GM21737 (cell line): ENCODE data around the gene GPT2.
"Not testable (repeated sequence)": the region's sequence is repeated elsewhere in the genome, so short reads cannot be mapped to it uniquely, and the experiment has no call there.

Experiments
- ATAC-seq: cut with Tn5 transposase; IDR thresholded peaks from one replicate; pipeline ENCODE4 v1.9.1; 2021; ENCODE audit warnings: mild to moderate bottlenecking, moderate library complexity; ENCODE audit not compliant: unreplicated experiment

Gene GPT2

DNA sequence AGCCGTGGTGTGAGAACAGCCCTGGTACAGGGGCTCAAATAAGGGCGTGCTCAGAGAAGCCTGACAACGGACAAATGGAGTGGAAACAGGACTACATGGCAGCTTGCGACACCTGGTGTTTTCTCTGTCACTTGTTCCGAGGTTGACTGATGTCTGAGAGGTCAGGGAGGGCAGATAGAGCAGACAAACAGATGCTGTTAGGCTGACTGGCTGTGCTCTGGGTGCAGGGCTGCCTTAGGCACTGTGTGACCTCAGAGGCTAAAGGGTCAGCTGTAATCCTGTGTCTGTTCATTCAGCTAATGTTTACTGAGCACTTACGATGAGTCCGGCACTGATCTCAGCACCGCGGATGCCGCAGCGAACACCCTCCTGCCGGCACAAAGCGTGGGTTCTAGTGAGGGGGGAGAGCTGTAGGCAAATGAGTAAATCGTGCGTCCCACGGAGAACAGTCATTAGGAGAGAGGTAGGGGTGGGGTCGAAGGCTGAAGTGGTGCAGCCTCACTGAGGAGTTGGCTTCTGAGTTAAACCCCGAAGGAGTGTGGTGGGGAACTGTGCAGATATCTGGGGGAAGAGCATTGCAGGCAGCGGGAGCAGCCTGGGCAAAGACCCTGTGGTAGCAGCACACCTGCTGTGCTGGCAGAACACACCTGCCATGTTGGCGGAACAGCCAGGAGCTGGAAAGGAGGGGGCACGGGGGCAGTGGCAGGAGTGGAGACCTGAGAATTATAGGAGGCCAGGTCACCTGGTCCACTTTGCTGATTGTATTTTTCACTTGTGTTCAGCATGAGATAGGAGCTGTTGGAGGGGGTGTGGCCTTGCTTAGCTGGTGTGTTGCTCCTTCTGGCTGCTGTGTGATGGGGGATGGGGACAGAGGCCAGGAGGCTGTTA, 35.0 kb downstream of the GPT2 start:
- ATAC-seq: peak; percentile 84

DNA sequence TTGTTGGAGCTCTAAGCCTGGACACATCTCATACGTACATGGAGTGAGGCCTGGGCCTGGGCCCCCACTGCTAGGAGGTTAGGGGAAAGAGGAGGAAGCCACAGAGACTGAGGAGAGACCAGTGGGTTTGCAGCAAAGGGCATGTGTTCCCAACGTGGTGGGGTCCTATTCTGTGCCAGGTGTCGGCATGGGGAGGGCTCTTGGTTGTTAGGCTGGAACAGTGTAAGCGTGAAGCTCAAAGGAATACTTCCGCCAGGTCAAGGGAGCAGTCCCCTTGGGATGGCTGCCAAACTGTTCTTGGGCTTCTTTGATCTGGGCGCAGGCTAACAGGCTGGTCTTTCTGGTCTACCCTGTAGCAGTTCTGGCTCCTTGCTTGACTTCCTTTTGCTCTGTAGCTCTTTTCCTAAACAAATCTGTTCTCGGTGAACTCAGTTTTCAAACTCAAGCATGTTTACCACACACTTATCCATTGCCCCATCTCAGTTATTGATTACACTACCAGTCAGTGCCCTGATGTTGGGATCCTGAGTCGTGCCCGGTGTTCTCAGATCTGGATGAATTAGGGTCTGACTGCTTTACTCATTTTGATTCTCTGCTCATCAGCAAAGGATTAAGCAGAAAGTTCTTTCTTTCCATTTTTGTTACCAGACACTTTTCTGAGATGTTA, 36.4 kb downstream of the GPT2 start:
- no peak for ATAC-seq

DNA sequence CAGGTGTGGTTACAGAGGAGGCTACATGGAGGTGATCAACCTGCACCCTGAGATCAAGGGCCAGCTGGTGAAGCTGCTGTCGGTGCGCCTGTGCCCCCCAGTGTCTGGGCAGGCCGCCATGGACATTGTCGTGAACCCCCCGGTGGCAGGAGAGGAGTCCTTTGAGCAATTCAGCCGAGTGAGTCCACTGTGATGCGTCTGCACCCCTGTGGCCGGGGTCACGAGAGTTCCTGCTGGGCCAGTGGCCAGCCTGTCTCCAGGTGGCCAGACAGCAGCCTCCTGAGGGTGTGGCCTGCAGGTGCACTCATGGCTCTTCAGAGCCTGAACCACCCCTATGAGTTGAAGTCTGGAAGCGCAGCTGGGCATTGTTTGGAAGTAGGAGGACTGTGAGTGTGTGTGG, 38.1 kb downstream of the GPT2 start:
- no peak for ATAC-seq

DNA sequence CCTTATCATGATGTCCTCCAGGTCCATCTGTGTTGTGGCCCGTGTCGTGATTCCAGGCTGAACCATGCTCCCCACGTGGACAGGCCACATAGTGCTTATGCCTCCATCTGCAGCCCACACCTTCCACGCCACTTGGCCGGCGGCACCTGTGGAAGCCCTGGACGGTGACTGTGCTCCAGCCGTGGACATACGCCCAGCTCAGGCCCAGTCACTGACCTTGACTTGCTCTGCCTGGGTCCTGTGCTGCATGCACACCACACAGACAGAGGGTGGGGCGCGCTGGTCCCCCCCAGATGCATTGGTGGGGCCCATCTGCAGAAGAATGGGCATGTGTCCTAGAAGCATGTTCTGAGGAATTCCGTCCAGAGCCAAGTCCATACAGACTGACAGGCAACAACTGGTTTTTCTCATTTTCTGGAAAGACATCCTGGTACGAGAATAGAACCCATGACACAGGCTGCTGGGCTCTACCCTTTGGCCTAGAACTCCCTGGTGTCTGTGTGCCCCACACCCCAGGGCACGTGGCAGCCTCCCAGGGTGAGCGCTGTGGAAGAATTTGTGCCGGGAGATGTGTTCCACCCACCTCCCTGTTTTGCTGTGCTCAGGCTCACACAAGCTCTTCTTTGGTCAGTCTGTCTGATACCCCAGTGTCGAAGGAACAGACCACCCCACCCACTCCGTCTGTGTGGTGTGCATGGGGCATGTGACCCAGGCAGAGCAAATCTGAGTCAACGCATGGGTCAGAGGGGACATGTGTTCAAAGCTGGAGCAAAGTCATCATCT, 39.5 kb downstream of the GPT2 start:
- ATAC-seq: no peak

DNA sequence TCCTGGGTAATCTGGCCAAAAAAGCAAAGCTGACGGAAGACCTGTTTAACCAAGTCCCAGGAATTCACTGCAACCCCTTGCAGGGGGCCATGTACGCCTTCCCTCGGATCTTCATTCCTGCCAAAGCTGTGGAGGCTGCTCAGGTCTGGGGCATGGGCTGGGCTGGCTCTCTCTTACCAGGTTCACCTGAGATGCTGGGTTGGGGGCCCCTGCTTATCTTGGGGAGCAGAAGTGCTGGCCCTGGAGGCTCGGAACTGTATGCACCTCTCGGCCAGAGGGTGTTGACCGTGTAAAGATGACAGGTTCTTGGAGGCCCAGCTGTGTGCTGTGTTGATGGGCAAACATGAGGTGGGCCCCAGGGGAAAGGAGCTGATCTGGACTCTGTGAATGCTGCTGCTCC, 40.2 kb downstream of the GPT2 start:
- no peak for ATAC-seq

DNA sequence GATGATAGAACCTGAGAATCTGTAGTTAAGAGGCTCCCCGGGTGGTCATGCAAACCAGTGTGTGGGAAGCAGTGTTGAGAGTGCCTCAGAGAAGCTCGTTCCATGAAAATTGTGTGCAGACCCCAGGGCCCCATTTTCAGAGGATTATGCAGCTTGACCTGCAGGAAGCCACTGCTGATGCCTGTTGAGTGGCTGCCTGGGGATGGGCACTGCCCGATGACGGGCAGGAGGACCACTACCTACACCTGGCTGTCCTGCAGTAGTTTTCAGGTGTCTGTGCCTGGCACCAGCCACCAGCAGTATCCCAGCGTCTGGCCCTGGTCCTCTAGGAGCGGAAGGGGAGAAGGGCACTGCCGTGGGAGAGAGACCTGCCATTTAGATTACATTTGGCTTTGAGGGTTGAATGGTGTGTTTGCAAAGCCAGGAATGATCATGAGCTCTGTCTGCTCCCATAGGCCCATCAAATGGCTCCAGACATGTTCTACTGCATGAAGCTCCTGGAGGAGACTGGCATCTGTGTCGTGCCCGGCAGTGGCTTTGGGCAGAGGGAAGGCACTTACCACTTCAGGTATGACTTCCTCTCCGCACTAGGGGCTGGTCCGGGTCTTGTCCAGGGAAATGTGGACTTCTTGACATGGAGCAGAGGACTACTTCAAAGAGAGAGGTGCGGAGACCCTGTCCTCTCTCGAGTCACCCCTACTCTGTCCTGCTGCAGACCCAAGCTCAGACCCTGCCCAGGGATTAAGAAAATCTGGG, 42.5 kb downstream of the GPT2 start:
- ATAC-seq: no peak

DNA sequence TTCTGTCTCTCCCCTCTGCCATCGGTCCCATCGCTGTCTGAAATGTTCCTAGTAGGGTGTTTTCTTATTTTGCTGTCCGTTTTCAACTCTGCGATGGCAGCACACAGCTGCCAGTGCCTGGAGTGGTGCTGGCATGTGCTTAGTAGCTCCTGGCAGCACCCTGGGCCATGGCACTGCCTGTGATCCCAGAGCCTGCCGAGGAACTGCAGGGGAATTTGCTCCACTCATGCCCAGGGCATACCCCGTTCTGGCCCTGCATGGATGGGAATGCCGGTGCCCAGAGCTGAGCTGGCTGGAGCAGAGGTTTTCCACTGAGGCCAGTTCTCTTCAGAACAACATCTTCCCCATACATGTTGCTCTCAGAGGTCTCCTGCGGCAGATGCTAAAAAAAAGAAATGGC, 43.1 kb downstream of the GPT2 start:
- no peak for ATAC-seq

DNA sequence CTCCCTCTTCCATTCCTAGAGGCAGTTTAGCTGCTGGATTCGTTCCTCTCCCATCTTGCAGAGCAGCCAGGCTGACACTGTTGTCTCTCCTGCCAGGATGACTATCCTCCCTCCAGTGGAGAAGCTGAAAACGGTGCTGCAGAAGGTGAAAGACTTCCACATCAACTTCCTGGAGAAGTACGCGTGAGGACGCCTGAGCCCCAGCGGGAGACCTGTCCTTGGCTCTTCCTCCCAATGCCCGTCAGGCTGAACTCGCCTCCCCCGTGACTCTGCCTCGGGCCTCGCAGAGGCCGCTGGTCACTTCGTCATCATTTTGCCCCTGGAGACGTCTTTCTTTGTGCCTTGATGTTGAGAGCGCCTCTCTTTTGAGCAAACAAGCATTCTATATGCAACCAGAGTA, 44.6 kb downstream of the GPT2 start:
- ATAC-seq: no peak

DNA sequence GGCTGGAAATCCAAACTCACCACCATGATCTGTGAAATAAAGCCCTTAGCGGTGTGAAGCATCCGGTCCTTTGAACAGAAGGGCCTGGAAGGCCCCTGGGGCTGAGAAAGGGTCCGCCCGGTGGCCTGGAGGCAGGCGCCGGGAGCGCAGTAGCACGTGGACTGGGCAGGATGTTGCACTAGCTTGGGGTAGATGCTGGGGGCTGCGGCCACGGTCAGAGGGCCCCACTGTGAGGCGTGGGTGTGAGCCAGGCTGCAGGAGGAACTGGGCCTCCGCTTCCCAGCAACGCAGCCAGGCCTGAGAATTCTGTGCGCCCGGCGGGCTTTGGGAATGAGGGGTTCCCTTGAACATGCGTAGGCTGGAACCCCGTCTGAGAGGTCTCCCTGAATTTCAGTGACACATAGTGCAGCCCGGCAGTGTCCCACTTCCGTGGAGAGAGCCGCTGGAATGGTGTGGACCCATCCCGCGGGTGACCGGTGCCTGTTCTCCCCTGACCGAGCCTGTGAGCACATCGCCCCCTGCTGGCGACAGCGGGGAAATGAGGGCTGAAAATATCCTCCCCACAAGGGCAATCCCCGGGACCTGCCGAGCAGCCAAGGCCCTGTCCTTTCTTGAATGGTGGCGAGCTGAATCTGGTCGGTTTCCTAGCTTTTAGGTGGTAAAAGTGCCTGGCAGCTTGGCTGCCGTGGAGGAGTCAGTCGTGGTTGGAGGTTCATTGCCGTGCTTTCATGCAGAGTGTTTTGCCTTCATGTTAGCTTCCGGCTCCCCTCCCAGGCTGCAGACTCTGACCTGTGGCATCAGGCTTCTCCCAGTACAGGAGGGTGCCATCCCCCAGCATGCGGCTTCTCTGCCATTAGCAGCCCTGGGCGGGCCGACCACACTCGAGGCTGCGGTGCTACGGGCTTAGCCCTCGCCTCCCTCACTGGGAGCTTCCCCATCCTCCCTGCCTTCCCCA, 45.5 kb downstream of the GPT2 start:
- no peak for ATAC-seq

DNA sequence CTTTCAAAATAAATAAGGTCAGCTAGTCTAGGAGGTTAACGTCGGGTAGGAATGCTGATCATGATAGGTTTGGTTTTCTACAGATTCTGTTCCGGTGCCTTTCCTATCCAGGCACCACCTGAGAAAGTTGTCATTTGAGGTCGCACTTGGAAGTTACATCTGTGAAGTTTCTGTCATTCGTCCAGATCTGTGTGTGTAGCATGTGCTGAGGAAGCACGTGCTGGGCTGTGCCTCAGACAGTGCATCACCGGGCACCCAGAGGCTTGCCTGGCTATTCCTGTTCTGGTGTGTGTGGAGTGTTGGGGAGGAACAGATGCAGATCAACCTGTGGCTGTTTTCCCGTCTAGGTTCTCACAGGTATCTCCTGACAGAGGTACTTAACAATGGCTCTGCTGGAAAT, 46.7 kb downstream of the GPT2 start:
- ATAC-seq: no peak

DNA sequence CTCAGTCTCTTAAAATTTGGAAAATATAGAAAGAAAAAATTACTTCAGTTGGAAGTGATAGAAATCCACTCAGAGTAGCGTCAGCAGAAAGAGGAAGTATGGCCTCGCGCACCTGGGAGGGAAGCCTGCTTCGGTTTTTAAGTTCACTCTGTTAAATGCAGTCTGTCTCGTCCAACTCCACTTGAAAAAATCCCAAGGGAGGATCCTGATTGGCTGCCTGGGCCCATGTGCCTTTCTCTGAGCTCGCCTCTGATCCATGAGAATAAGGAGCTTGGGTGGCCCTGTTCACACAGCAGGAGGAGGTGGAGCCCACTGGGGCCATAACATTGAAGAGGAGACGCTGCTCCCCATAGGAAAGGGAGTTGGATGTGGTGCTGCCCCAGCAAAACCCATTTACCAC, 48.6 kb downstream of the GPT2 start:
- ATAC-seq: no peak

DNA sequence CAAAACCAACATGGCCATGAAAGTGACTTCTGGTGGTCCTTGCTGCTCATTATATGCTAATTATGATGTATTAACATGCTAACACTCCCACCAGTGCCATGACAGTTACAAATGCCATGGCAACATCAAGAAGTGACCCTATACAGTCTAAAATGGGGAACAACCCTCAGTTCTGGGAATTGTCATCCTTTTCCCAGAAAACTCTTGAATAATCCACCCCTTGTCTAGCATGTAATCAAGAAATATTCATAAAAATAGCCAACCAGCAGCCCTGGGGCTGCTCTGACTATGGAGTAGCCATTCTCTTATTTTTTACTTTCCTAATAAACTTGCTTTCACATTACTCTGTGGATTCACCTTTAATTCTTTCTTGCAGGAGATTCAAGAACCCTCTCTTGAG, 53.4 kb downstream of the GPT2 start:
- ATAC-seq: no peak

DNA sequence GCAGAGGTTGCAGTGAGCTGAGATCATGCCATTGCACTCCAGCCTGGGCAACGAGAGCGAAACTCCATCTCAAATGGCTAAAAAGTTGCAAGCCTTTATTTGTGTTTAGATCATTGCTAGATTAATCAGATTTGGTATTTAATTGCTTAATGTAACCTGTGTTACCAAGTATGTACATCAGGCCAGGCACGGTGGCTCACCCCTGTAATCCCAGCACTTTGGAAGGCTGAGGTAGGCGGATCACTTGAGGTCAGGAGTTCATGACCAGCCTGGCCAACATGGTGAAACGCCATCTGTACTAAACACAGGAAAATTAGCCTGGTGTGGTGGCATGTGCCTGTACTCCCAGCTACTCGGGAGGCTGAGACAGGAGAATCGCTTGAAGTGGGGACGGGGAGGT, 60.6 kb downstream of the GPT2 start:
- not testable (repeated sequence) for ATAC-seq

DNA sequence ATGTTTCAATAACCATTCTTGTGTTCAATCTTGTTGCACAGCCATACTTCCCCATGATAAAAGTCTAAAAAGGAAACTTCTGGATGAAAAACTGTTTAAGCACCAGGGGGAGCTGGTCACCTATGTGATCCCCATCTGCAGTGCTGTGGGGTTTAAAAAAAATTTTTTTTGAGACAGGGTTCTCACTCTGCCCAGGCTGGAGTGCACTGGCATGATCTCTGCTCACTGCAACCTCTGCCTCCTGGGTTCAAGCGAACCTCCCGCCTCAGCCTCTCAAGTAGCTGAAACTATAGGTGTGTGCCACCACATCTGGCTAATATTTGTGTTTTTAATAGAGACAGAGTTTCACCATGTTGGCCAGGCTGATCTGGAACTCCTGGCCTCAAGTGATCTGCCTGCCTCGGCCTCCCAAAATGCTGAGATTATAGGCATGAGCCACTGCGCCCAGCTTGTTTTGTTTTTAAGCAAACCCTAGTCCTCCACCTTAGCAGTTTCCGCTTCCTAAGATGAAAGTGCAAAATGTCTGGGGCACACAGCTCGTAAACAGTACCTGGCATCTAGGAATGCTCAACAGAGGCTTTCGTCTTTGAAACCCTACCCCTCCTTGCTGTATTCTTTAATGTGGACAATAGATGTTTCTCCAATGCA, 63.9 kb downstream of the GPT2 start:
- ATAC-seq: peak; percentile 56

DNA sequence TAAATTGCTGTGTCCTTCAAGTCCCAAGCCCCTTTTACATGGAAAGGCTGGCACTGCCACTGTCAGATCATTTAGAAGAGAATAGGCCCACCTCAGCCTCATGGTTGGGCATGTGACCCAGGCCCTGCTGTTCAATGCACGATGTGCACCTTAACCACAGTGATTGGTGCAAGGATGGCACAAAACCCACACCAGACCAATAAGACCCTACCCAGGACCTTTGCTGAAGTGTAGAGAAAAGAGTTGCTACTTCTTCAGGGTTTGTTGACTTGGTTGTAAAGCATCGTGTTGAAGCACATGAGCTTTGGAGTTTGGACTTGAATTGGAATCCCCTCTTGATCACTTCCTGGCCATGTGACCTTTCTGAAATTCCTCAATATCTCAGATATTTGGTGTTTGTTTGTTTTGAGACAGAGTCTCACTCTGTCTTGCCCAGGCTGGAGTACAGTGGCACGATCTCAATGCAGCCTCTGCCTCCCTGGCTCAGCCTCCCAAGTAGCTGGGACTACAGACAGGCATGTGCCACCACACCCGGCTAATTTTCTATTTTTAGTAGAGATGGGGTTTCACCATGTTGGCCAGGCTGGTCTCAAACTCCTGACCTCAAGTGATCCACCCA, 64.5 kb downstream of the GPT2 start:
- ATAC-seq: no peak

DNA sequence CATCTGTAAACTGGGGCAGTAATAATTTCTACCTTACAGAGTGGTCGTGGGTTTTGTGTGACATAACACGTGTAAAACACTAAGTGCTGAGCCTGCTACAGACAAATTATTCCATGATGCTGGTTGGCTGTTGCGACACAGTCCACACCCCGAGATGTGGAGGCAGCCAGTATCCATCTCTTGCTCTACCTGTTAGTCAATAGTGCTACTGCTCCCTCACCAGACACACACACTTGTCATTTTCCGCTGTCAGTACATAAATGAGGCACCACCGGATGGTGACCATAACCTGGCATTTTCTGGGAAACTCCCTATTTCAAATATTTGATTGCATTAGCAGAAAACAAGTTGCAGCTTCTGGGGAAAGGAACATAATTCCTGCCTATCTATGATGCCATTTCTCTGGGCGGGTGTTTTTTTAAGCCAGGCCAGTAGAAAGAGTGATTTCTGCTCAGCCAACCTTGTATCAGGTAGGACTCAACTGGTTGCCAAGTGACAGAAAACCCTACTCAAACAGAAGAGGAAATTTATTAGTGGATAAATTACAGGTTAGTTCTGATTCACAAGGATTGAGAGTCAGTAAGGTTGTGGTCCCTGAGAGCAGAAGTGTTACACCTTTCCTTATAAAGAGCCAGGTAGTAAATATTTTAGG, 65.2 kb downstream of the GPT2 start:
- no peak for ATAC-seq

DNA sequence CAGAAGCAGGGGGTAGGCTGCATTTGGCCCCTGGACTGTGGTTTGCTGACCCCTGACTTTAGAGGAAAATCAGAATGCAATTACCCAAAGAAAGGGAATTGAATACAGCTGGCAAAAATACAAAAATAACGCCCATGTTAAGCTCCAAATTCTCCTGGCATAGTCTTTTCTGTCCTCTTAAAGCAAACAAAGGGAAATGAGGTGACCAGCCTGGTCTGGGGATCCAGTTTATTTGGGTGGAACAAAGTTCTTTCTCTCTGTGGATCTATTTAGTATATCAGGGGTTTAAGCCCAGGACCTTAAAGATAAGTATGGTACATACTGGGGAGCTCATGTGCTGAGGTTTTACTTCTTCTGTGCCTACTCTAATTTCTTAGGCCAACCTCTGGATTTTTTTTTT, 65.8 kb downstream of the GPT2 start:
- ATAC-seq: no peak

DNA sequence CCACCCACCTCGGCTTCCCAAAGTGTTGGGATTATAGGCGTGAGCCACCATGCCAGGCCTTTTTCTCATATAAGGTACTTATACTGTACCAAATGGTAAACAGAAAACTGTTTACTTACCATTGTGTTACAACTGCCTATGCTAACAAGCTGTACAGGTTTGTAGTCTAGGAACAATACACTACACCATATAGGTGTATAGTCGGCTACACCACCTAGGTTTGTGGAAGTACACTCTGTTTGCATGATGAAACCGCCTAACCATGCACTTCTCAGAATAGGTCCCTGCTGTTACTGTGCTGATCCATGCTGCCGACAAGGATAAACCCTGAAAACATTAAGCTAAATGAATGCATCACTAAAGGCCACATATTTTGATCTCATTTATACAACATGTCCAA, 70.4 kb downstream of the GPT2 start:
- no peak for ATAC-seq
